Stimulated activated CD8-positive, alpha-beta memory T cell treated with anti-CD3 and anti-CD28 coated beads, Interleukin-15, amount 100 ng/mL, for 1 hour (primary cell): Measurements from ENCODE around the gene LRTM2.

Experiments
- DNase-seq: peaks from one replicate; pipeline ENCODE4 v3.0.0-alpha.2; 2020; ENCODE audit warnings: low read depth

The LRTM2 gene

DNA sequence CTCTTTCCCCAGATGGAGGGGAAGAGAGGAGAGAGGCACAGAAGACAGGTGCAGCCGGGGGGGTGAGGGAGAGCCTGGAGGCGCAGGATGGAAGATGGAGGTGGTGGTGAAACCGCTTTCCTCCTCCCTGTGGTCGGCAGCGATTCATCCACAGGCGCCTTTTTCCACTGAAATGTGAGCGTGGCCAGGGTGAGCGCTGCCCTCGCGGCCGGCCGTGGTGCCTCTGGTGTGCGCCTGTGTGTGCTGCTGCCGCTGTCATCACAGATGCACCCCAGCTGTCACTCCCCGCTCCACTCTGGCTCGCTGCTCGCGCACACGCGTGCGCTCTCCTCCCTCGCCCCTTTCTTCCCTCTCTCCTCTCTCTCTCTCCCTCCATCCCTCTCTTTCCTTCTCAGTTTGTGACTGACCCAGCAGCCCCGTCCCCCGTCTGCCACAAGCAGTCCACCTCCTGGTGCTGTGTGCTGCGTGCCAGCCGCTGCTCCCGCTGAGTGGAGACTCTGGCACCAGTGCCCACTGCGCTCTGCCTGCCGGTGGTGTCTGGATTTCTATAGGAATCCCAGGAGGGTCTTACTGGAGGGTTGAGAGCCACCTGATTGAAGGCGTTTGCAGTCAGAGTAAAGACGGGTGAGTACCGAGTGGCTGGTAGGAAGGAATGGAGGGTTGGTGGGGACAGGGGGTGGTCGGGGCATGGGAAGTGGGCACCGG is at the start of gene LRTM2:
Gene LRTM2 (plus strand): TSS at position 375 of the 705 bp plus-strand sequence. CDS start 7,584 bp downstream, outside the sequence.
- no peak for DNase-seq

GRCh38 chr12:1773937-1774655 is 46.3 kb upstream of the LRTM2 start:
- no peak for DNase-seq

DNA sequence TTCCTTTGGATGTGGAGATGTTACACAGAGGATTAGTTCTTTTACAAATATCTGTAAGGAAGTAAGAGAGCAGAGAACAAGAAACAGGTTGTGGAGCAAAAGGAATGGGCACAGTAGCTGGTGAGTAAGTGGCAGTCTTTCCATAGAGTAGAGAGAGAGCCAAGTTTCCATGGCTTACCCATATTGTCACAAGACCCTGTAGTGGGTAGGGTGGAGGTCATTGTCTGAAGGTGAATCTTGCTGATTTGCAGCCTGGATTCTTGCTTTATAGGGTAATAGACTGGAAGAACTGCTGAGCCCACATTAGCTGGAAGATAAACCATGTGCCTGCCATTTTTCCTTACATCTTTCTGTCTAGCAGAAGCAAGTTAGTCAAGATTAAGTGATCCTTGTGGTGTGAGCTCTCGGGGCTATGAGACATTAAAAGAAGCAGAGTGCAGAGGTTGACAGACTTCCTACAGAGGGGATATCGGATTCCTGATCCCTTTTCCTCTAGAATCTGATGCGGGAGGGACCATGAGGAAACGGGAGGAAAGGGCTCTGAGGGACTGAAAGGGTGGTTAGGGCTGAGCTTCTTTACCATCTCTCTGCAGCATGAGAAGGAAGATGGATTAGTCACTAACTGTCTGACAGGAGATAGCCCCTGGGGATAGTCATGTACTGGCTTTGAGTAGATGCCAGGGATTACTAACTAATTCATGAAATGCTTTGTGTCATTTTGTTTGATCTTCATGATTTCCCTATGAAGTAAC is 44.0 kb upstream of the LRTM2 start:
- no peak for DNase-seq

GRCh38 chr12:1777798-1778197 is 42.6 kb upstream of the LRTM2 start:
- no peak for DNase-seq

DNA sequence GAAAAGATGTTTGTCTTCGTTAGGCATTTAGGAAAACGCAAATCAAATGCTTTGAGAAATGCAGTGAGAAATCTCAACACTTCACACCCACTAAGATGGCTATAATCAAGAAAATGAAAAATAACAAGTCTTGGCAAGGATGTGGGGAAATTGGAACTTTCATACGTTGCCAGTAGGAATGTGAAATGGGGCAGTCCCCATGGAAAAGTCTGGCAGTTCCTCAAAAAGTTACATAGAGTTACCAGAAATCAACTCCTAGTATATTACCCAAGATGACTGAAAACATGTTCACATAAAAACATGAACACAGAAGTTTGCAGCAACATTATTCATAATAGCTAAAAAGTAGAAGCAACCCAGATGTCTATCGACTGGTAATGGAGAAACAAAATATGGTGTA is 41.5 kb upstream of the LRTM2 start:
- DNase-seq: no peak

GRCh38 chr12:1779783-1780182 is 40.6 kb upstream of the LRTM2 start:
- DNase-seq: no peak

- no peak for DNase-seq
Measured at GRCh38 chr12:1781772-1782171, 38.6 kb upstream of the LRTM2 start.

- DNase-seq: no peak
Measured at GRCh38 chr12:1782215-1782614, 38.1 kb upstream of the LRTM2 start.

GRCh38 chr12:1787714-1788113 is 32.7 kb upstream of the LRTM2 start:
- no peak for DNase-seq

- DNase-seq: no peak
Measured at GRCh38 chr12:1790444-1790843, 29.9 kb upstream of the LRTM2 start.

DNA sequence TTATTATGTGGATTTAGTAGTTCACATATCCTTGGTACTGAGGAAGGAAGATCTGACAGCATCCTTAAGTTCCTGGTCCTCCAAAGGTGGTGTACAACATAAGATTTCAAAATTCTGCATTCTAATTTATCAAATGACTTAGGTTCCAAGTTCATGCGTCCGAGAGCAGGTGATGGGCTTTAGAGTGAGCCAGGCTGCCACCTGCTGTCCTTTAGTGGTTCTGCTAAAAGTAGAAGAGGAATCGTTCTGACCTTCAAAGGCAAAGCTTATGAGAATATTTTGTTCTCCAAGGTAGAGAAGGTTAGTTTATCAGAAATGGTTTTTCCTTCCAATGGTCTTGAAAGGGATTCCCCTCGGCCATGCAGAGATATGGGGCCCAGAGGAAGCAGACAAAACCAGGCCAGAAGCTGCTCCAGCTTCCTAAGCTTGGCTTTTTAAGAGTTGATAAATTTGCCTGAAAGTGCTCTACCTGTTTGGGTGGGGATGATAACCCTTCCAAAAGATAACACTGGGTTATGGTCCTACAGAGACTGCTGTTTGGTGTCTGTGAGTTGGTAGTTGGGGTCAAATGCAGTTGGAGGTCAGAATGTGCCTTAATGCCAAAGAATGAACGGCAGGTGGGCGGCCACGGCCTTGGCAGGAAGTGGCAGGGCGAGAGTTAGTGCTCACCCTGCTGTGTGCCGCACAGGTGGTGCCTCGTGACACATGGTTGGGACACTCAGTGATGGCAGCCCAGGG is 29.1 kb upstream of the LRTM2 start:
- DNase-seq: peak; percentile 49

GRCh38 chr12:1792406-1792805 is 28.0 kb upstream of the LRTM2 start:
- no peak for DNase-seq

DNA sequence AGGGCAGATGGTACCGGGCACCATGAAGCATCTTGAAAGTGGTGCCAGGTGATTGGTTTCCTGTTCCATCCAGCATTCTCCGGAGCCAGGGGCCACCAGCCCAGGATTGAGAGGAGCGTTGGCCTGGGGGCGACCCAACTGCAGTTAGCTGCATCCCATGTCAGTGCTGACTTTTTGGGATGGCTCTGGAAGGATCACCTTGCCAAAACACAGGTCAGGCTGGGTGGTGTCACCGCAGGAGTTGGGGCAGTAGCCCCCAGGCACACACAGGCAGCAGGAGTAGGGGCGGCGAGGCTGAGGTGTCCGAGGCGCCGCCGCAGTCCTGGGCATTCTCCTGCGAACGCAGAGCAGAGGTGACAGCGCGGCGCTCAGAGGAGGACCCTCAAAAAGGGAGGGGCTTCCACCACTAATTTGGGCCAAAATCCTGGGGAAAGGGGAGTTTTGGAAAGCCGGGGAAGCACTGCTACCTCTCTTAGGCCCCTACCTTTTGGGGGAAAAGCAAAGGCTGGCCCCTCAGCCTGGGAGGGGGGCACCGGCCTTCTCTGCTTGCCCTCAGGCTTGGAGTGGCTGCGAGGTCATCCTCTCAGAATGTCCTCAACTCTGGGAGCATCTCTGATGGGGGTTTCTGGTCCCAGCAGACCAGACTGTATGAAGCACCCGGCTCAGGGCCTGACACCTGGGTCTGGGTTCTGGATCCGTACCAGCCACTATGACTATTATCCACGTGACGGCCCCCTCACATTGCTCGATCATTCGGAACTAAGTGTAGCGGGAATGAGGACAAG is 26.7 kb upstream of the LRTM2 start:
- DNase-seq: no peak

DNA sequence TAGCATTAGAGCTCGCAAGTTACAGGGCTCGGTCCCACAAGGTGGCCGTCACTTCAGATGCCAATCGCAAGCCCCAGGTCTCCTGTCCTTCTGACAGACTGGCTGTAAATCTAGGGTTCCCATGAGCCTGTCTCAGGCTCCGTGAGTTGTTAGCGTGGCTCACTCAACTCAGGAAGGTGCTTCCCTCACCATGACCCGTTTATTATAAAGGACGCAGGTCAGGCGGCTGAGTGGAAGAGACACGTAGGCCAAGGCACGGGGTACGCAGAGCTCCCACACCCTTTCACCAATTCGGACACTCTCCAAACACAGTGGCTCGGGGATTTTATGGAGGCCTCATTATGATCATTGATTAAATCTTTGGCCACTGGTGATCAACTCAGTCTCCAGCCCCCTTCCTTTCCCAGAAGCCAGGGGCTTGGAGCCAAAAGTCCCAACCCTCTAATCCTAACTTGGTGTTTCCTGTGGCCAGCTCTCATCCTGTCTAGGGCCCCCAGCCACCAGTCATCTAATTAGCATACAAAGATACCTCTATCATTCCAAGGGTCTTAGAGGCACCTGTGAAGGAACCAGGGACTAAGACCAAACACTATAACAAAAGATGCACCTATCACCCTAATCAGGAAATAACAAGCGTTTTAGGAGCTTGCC is 25.8 kb upstream of the LRTM2 start:
- DNase-seq: no peak

DNA sequence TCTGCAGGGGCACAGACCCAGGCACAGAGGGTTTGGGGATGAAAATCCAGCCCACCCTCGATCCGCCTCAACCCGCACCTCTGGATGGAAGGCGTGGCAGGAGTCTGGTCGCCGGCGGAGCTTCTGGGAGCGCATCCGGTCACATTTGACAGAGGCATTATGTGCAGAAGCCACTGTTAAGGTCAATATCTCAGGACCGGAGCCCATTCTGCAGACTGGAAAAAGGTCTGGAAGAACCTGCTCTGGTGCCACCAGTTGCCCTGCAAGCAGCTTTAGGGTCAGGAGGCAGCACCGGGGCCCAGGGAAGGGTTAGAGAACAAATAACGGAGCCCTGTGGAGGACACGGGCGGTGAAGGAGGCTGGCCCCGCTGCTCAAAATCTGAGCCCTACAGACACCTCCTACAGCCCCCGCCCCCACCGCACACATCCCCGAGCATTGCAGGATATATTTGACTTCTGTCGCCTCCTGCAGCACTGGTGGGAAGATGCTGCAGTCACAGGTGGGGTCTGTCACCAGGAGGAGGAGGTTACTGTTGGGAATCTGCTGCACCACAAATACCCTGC is 25.1 kb upstream of the LRTM2 start:
- DNase-seq: no peak

DNA sequence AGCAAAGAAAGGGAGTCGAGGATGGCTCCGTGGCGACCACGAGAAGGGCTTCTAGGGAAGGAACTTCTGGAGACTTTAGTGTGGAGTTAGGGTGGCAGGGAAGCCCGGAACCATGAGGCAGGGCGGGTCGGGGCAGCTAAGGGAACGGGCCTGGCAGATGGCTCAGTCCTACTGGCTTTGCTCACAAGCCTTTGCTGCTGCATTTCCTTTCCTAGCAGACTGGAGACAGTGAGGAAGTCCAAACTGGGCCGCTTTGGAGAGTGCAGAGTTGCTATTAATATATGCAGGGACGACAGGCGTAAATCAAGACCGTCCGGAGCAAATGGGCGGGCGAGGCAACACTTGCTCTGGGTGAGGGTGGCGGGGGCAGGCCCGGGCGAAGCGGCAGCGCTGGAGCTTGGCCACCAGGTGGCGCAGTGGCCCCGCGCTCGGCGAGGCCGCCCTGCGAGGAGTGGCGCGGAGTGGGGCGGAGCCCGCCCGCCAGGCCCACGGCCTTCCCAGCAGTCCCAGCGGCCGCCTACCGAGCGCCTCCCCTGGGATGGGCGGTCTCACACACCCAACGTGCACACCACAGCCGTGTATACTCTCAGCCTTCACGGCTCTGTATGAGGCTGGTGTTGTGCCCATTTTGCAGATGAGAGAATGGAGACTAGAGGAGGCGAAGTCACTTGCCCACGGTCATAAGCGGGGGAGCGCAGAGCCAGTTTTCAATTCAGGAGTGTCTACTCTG is 24.4 kb upstream of the LRTM2 start:
- DNase-seq: peak; percentile 83

DNA sequence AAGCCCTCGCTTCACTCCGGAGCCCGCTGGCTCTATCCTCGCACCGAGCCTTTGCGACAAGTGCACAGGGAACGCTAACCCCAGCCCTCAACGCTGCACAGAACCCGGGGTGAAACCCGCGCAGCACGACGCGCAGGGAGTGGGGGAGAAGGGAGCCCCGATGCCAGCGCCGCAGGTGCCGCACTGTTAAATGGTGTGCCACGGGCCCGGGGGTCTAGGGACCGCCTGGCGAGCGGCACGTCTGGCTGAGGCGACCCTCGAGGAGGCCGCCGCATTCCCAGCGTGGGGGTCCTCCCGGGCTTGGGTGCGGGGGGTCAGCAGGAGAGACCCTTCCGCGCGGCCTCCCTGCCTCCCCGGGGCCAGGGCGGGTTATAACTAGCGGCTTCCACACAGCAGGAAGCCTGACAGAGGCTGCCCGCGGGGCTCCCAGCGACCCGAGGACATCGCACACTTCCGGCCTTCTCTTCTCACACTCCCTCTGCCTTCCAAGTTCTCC is 23.8 kb upstream of the LRTM2 start:
- no peak for DNase-seq

DNA sequence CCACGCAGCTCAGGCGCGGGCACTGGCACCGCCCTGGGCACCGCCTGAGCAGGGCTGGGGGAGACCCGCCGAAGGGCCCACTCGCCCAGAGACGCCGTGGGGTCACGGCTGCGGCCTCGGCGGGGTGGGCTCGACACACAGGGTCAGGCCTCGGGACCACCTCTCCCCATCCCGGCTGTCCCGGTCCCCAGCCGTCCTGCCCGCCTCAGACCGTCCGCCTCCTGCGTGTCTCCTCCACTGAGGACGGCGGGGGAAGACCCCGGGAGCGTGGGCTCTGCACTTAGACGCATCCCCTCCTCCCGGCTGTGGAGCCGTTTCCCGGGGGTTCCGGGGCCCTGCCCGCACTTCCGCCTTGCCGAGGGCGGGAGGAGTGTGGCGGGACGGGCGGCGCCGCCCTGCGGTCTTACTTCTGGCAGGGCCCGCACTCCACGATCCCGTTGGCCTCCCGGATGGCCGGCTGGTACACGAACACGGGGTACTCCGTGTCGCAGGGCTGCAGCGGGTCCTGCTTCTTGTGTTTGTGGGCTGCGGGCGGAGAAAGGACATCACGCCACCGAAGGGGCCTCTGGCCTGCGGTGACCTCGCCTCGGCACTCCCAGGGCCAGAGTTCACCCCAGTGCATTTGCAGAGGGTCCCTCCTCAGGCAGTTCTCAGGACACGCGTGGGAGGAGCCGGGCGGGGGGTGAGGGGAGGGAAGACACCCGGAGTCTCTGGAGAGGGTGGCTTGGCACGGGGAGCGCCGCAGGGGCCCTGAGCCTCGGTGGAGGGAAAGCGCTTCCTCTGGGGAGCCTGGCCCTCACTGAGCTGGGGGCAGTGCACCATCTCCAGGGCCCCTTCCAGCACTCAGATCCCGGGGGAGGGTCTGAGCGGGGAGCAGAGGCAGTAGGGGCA is 23.1 kb upstream of the LRTM2 start:
- no peak for DNase-seq
